NCI-H226 (cell line): ENCODE data around the gene MEIOC.
"Not testable (repeated sequence)": the region's sequence is repeated elsewhere in the genome, so short reads cannot be mapped to it uniquely, and the experiment has no call there.

Experiments used
- DNase-seq: peaks from one replicate; pipeline ENCODE4 v3.0.0-alpha.2; 2015

The MEIOC gene

DNA sequence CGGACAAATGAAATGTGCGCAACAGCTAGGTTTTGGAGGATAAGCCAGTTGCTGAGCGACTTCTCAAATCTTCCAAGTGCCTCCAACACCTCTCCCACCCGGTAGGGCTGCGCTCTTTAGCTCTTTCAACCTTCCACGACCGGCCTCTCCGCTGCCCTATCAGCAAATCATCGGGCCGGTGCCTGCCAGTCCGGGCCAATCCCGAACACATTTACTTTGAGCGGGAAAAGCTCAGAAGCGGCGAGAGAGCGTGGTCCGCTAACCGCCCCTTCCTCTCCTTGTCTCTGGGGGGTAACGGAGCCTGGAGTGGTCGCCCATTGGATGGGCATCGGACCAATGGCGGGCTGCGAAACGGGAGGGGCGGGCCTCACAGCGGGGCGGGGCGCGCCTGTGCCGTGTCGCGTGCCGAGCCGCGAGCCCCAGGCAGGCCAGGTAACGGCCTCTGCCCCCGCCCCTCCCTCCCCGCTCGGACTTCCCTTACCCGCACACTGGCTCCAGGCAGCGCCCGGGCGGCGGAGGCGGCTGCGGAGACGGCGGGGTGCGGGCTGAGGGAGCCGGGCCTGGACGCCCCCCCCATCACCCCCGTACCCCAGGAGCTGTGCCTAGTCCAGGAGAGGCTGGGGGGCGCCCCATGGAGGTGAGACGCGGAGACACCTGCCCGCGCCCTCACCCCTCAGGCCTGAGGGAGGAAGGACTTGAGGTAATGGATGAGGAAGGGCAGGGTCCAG is at the start of gene MEIOC:
Gene MEIOC (plus strand): TSS at position 486 of the 728 bp plus-strand sequence. CDS start 146 bp downstream, at position 632.
- DNase-seq, result no peak

DNA sequence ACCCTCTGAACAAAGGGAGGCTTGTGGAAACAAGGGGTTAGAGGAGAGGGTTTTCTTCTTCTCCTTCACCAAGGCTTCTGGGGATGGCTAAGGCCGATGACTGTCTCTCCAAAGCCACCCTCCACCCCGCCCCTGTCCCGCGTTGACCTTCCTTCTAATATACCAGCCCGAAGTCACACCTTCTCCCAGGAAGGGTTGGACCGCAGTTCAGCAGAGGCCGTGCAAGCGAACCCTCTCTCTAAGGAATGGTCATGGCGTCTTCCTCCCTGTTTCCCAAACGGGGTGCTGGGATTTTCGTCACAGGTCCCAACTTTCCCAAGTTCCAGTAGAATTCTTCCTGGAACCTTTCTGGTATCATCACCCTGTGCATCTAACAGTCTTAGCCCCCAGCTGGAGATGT is 49.6 kb upstream of the MEIOC start:
- no peak for DNase-seq

DNA sequence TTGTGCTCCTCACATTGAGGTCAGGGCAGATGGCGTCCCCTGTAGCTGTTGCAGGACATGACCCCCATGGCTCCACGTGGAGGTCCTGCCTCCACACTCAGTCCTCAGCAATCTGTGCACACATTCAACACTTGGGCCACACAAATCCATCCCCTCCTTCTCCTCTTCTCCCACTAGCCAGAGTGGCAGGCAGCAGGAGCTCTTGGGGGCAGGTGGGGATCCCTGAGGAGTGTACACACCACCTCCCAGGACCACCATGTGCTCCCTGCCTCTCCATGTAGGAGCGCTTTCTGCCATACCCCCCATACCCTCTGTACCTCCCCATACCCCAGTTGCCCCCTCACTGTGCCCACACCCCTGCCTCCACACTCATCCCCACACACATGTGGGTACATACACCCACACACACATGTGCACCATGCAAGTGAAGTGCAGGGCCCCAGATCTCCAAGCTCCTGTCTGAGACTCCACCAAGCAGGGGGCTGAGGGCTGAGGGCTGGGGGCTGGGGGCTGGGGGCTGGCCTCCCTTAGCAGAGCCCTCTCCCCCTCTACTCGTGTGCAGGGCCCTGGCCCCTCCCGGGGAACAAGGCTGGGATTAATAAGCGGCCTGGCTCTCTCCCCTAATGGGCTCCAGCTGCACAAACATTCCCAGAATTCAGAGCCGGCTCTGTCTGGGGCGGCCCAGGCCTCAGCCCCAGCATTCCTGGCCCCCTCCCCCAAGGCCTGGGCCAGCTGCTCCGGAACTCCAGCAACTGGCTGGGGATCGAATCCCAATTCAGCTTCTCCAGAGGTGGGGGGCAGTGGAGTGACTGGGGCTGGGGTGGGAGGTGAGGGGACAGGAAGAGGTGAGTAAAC is 48.2 kb upstream of the MEIOC start:
- no peak for DNase-seq

DNA sequence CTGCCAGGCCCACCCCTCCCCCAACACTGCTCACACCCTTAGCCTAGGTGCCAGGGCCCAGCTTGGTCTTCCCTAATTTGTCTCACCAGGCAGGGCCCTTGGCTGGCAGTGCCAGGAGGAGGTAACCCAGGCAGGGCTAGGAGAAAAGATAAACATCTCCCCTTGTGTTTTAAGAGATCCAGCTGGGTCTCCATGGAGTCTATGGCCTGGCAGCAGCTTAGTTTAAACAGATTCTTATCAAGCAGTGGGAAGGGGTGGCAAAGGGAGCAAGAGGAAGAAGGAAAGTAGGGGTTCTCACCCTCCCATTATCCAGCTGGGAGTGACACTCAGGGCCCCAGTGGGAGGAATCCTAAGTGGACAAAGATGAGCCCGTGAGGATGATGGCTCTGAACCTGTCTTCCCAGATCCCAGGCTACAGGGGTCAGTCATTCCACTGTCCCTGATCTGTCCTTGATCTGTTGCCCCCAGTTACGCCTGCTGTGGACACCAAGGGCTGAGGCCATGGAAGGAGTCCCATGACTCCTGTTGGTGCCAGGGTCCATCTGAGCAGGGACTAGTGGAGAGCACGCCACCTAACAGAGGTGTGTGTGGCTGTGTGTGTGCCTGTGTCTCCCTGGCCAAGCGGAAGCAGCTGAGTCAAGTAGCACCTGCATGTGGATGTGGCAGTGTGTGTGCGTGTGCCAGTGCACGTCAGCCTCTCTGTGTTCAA is 47.4 kb upstream of the MEIOC start:
- DNase-seq, result no peak

DNA sequence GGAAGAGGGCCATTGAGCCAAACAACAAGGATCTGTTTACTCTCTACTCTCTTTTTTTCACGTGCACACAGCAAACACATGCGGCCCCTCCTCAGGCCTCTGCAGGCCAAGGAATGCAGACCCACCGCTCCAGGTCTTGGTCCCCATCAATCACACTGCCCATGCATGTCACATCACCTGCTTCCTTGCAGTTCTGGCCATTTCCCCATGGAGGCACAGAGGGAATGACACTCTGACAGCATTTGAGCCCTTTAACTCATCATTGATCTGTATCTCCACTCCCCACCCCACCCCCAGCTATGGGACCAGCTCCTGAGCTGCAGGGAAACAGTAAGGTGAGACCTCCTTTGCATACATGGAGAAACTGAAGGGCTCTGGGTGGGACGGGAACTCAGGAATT is 45.9 kb upstream of the MEIOC start:
- DNase-seq, result no peak

DNA sequence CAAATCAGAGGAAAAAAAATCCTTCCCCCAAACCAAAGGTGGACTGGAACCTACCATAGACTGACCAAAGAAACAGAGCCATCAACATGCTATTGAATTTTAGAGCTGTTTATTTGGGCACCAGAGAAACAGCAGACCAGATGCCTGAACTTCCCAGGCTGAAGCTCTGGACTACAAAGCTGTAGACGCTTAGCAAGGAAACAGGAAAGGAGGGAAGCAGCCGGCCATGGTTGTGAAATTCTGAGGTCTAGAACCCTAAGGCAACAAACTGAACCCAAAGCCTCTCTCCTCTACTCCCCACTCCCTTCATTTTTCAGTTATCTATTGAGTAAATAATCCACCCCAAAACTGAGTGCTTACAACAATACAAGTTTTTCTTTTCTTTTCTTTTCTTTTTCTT is 45.4 kb upstream of the MEIOC start:
- peak; percentile 25 for DNase-seq

DNA sequence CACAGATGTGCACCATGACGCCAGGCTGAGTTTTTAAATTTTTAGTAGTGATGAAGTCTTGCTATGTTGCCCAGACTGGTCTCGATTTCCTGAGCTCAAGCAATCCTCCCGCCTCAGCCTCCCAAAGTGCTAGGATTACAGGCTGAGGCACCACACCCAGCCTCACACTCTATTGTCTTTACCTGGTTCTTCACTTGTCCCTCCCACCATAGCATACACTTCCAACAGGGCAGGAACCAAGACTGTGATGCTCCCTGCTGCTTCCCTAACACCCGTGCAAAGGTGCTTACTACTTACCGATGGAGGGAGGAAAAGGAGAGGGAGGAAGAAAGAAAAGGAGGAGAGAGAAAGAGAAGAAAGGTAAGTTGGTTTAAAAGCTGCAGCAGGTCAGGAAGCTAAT is 41.4 kb upstream of the MEIOC start:
- no peak for DNase-seq

DNA sequence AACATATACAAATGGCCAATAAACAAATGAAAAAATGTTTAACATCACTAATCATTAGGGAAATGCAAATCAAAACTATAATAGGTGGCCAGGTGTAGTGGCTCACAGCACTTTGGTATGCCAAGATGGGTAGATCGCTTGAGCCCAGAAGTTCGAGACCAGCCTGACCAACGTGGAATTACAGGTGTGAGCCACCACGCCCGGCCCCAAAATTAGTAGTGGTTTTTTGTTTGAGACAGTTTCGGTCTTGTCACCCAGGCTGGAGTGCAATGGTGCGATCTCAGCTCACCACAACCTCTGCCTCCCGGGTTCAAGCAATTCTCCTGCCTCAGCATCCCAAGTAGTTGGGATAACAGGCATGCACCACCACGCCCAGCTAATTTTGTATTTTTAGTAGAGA is 37.6 kb upstream of the MEIOC start:
- not testable (repeated sequence) for DNase-seq

DNA sequence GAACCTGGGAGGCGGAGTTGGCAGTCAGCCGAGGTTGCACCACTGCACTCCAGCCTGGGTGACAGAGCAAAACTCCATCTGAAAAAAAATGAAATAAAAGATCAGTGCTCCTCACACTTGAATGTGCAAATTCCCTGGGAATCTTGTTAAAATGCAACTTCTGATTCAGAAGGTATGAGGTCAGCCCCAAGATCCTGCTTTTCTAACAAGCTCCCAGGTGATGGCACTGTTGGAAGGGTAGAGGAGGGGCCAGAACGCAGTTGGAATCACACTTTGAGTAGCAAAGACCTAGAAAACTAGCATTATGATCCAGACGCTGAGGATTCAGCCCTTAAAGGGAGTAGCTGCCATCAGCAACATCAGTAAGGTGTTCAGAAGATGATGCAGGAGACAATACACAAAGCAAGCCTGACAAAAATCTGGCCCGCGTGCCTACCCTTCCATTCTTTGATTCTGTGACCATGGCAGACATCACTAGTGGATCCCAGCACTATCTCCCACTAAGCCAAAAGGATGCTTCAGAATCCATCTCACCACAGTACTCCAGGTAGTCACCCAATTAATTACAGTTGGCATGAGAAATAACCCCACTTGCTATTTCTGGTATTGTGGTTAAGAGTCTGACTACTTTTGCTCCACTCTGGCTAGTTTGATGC is 33.1 kb upstream of the MEIOC start:
- DNase-seq, result no peak

DNA sequence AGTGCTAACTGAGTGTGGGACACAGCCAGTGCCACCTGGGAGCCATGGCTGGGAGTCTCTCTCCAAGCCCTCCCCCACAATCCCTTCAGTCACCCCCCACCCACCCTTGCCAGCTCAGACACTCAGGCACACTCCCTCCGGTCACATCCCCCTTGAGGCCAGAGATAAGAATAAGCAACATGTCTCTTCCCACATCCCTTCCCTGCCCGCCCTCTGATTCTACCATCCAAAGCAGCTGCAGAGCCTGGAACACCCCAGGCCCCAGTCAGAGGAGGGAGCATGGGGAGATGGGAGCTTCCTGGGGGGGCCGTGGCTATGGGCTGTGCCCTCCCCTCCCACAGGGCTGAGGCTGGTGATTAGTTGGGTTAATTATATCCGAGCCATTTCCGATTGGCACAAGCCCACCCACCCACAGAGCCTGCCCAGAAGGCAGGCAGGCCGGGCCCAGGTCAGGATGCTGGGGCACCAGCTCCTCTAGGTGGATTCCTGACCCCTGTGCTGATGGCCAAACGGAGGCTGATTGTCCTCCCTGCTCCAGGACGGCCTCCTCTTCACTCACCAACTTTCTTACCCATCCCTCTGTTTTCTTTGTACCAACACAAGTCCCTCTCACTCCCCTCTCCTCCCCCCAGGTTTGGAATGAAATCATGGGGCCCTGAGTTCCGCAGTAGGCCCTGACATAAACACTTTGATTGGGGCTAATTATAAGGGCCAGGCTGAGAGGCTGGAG is 28.6 kb upstream of the MEIOC start:
- no peak for DNase-seq

DNA sequence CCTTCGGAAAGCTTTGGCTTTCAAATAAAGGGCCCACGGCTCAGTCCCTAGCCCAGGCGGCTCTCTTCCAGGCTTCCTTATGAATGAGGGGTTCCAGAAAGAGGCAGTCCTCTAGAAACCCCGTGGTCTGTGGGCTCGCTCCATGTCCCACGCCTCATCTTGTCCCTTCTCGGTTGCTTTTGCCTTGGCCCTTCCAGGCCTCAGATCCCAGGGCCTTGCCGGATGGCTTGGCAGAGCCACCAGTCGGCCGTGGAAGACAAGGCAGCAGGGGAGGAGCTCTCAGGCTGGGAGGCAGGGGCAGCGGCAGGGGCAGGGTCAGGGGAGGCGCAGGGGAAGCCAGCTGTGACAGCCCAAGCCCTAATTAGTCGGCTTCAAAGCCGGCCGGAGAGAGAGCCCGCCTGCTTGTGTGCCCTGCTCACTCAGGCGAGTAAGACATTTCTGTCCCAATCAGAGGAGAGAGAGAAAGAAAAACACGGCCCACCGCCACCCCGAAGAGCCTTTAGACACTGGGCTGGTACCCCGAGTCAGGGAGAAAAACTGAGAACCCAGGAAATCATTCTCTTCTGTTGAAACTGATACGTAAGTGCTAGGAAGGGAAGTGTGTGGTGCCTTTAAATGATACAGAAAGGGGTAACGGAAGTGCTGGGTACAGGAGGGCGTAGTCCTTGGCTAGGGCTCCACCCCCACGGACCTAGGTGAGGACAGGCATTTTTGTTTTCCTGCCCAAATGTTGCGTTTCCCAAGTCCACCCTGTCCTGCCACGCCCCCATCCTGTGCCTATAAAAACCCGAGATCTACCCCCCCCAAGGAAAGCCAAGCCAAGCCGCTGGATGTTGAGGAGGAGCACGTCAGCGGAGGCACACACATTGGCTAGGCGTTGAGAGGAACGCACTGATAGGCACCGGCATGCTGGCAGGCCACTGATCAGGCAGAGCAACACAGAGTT is 27.8 kb upstream of the MEIOC start:
- no peak for DNase-seq

DNA sequence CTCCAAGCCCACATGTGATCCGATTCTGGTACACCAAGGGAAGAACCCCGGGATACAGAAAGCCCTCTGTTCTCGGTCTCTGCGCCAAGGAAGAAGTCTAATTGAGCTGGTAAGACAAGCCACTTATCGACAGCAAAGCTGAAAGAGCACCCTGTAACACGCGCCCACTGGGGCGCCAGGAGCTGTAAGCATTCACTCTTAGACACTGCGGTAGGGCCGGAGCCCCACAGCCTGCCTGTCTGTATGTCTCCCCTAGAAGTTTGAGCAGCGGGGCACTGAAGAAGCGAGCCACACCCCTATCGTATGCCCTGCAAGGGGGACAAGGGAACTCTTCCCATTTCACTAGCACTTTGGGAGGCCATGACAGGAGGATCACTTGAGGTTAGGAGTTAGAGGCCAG is 27.0 kb upstream of the MEIOC start:
- DNase-seq, result no peak

DNA sequence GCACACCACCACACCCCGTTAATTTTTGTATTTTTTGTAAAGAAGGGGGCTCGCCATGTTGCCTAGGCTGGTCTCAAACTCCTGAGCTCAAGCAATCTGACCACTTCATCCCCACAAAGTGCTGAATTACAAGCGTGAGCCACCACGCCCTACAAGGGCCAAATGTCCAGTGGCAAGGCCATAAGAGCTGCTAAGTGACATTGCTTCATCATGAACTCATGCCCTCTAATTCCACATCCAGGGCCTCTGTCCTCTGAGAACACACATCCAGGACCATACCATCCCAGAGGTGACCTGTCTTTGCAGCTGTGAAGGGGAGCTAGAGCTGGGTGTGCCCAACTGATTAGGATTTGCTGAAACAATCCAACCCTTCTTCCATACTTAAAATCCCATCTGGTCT is 25.6 kb upstream of the MEIOC start:
- DNase-seq, result no peak

DNA sequence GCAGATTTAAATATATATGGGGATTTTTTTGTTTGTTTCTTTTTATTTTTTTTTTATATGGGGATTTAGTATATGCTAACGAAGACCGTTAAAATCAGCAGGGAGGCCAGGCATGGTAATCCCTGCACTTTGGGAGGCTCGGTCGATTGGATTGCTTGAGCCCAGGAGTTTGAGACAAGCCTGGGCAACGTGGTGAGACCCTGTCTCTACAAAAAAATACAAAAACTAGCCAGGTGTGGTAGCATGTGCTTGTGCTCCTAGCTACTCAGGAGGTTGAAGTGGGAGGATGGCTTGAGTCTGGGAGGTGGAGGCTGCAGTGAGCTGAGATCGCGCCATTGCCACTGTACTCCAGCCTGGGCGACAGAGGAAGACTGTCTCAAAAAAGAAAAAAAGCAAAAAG is 22.3 kb upstream of the MEIOC start:
- DNase-seq, result no peak

DNA sequence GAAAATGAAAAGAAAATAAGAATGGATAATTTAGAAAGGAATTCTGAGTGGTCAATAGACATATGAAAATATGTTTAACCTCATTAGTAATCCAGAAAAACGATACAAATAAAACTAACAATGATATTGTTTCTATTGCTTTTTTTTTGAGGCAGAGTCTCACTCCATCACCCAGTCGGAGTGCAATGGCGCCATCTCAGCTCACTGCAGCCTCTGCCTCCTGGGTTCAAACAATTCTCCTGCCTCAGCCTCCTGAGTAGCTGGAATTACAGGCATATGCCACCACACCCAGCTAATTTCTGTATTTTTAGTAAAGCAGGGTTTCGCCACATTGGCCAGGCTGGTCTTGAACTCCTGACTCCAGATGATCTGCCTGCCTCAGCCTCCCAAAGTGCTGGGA is 21.9 kb upstream of the MEIOC start:
- DNase-seq, result not testable (repeated sequence)

DNA sequence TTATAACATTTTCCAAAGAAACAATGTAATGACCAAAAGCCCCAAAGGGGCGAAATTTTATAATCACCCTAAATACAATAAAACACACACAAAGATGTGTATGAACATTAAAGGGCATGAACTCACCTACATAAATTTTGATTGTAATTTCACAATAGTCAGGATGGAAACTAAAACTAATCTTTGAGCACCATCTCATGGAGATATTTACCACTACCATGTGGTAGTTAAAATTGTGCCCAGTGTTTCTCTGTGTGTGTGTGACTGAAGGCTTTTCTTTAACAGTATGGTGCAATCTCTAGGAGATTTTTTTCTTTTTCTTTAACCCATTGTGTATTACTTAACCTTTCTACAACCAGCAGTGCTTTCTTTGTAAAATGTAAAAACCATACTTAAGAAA is 19.7 kb upstream of the MEIOC start:
- peak; percentile 32 for DNase-seq

DNA sequence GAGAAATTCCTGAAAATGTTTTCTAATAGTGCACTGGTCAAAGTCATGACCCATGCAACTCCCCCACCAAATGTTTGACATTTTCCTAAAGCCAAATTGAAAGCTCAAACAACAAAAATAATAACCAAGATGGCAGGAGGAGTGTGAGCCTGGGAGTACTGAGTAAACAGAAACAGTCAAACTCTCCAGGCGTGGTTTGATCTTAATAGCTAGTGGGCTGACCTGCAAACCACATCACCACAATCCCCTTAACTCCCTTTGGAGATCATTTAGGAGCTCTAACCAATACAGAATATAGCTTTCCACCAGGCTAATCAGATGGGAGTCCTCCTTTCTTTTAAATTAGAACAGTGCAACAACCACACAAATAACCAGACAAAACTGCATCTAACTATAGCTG is 19.2 kb upstream of the MEIOC start:
- DNase-seq, result no peak

DNA sequence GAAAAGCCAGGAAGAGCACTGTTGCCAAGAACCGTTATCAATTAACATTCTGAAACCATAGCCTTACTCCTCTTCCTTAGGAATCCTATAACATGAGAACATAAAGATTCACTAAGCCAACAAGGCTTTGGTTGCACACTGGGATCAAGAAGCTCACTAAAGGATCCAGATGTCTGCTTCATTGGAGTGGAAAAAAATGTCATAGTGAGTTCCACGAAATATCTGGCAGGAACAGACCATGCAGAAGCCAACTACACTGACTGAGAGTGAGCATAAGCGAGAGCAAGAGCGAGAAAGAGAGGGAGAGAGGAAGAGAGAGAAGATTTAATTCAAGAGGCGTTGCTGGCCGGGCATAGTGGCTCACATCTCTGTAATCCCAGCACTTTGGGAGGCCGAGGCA is 13.4 kb upstream of the MEIOC start:
- DNase-seq, result no peak

DNA sequence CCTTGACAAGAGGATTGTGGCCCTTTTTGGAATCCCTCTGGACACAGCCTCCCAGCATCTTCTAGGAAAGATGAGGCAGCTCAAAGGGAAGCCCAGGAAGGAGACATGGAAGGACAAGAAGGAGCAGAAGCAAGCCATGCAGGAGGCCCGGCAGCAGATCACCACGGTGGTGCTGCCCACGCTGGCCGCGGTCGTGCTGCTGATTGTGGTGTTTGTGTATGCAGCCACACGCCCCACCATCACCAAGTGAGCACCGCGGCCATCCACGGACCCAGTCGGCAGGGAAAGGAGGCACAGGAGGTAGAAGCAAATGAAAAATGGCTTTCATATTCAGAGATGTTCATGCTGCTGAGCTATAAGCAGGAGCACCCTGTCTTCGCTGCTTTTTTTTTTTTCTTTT is 10.9 kb upstream of the MEIOC start:
- DNase-seq, result no peak

DNA sequence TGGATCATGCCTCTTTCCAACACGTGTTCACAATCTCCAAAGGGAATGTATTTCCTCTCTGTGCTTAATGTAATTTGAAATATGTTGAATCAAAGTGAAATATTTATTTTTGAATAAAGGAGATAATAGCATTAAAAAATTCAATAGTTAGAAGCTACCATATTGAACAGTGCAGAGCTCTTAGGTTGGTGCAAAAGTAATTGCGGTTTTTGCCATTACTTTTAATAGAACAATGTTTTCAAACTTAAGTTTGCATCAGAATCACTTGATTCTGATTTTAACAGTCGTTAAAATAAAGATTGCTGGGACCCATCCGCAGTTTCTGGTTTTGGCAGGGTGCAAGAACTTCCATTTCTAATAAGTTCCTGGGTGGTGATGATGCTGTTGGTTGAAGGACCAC is 10.0 kb upstream of the MEIOC start:
- DNase-seq, result no peak

DNA sequence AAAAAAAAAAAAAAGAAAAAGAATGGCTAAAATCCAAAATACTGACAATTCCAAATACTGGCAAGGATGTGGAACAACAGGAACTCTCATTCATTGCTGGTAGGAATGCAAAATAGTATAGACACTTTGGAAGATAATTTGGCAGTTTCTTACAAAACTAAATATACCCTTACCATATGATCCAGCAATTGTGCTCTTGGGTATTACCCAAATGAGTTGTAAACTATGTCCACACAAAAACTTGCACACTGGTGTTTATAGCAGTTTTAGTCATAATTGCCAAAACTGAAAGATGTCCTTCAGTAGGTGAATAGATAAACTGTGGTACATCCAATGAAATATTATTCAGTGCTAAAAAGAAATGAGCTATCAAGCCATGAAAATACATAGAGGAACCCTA is 8.5 kb upstream of the MEIOC start:
- DNase-seq, result no peak
